Measurements from ENCODE around the gene BGLAP.

The BGLAP gene

GRCh38 chr1:156281693-156282478, 39.9 kb downstream of the BGLAP start (continued):
- TF ChIP-seq ZNF239 (tag by site-specific recombination; IDR thresholded peaks at IDR 0.05), result no peak
- TF ChIP-seq ZFP3 (tag by site-specific recombination; IDR thresholded peaks at IDR 0.05; ENCODE audit: low read depth), result no peak
- TF ChIP-seq ZBTB21 (tag by site-specific recombination; IDR thresholded peaks at IDR 0.05), result 0 out of 2 replicates have a peak, but pooled peaks have one; percentile 9
- TF ChIP-seq ZNF776 (tag by site-specific recombination; IDR thresholded peaks at IDR 0.05; ENCODE audit: borderline replicate concordance), result no peak
- peak; percentile 34; the same call in 1 of the 2 replicates for TF ChIP-seq KLF8 (tag by site-specific recombination; IDR thresholded peaks at IDR 0.05)
- TF ChIP-seq WT1 (tag by site-specific recombination; IDR thresholded peaks at IDR 0.05), result 0 out of 2 replicates have a peak, but pooled peaks have one; percentile 16
- TF ChIP-seq ZBTB8A (tag by site-specific recombination; IDR thresholded peaks at IDR 0.05), result peak; percentile 87
- peak; percentile 95 for TF ChIP-seq ZNF76 (tag by site-specific recombination; IDR thresholded peaks at IDR 0.05; ENCODE audit: borderline replicate concordance, low read depth)
- peak; percentile 85 for TF ChIP-seq PATZ1 (tag by site-specific recombination; IDR thresholded peaks at IDR 0.05)
- TF ChIP-seq BCL11B (tag by site-specific recombination; IDR thresholded peaks at IDR 0.05; ENCODE audit: low read depth), result no peak
- 0 out of 2 replicates have a peak, but pooled peaks have one; percentile 13 for TF ChIP-seq AEBP2 (tag by site-specific recombination; IDR thresholded peaks at IDR 0.05; ENCODE audit: borderline replicate concordance)
- no peak for TF ChIP-seq ZBTB6 (tag by site-specific recombination; IDR thresholded peaks at IDR 0.05)
- peak; percentile 79 for TF ChIP-seq KLF1 (tag by site-specific recombination; IDR thresholded peaks at IDR 0.05)
- peak; percentile 82 for TF ChIP-seq ZNF580 (tag by site-specific recombination; IDR thresholded peaks at IDR 0.05)
- peak; percentile 60; the same call in 1 of the 2 replicates for TF ChIP-seq KLF7 (tag by site-specific recombination; IDR thresholded peaks at IDR 0.05; ENCODE audit: borderline replicate concordance)
- TF ChIP-seq ZNF610 (tag by site-specific recombination; IDR thresholded peaks at IDR 0.05; ENCODE audit: borderline replicate concordance), result 0 out of 2 replicates have a peak, but pooled peaks have one; percentile 4
- no peak; the same call in 1 of the 2 replicates for TF ChIP-seq ZNF146 (tag by site-specific recombination; IDR thresholded peaks at IDR 0.05)
- peak; percentile 77; the same call in 1 of the 2 replicates for TF ChIP-seq KLF16 (tag by site-specific recombination; IDR thresholded peaks at IDR 0.05)

- peak within 1 kb of the TSS; percentile 67 for H3K27ac ChIP-seq (ENCODE audit: extremely low read depth, low read depth, low read length)
- ChIA-PET POLR2A (interaction anchor here (0.5 to 2.3 kb wide), 22 partner anchors 9 to 218 kb away, joined by 3 to 19 read pairs (median 4); partner anchors contain the start of genes CCT3, GLMP, PMF1 and TSACC), CTCF (interaction anchor here (0.7 to 1.8 kb wide), 4 partner anchors 36 to 186 kb away, joined by 3 to 9 read pairs (median 4); no protein-coding TSS in a partner anchor)
- H3K4me1 ChIP-seq (ENCODE audit: control insufficient read depth, insufficient read depth, low read length), result peaks cover 4% of the 10 kb centered on the region; the same call in 1 of the 2 replicates
- H3K4me3 ChIP-seq (ENCODE audit: low read depth, low read length), result peak within 1 kb of the TSS; percentile 91
- H3K9me3 ChIP-seq (ENCODE audit: control insufficient read depth, insufficient read depth, low read depth, low read length), result no peaks in the 10 kb centered on the region
- H3K36me3 ChIP-seq (ENCODE audit: control insufficient read depth in 2 of 2, insufficient read depth in 1 of 2, low read length in 2 of 2), result peaks cover 9 to 52% of the 10 kb centered on the region in 2 experiments; a peak in 2 of 3 replicates
- TF ChIP-seq OVOL3 (tag by site-specific recombination; IDR thresholded peaks at IDR 0.05), result peak; percentile 88
- TF ChIP-seq ZFP69B (tag by site-specific recombination; IDR thresholded peaks at IDR 0.05), result peak; percentile 90
- TF ChIP-seq ZBTB20 (tag by site-specific recombination; IDR thresholded peaks at IDR 0.05), result peak; percentile 70; the same call in 1 of the 2 replicates
- no peak; the same call in 1 of the 2 replicates for TF ChIP-seq ZNF449 (tag by site-specific recombination; IDR thresholded peaks at IDR 0.05)
- TF ChIP-seq ZNF777 (tag by site-specific recombination; IDR thresholded peaks at IDR 0.05; ENCODE audit: borderline replicate concordance), result no peak
- TF ChIP-seq ZNF292 (tag by site-specific recombination; IDR thresholded peaks at IDR 0.05; ENCODE audit: borderline replicate concordance, low read depth), result no peak
- peak; percentile 88 for TF ChIP-seq KLF16 (tag by site-specific recombination; IDR thresholded peaks at IDR 0.05)
- peak; percentile 100 for TF ChIP-seq YY1 (tag by site-specific recombination; IDR thresholded peaks at IDR 0.05)
- peak; percentile 71 for TF ChIP-seq ZFHX2 (tag by site-specific recombination; conservative IDR thresholded peaks at IDR 0.05)
- 0 out of 2 replicates have a peak, but pooled peaks have one; percentile 37 for TF ChIP-seq OSR2 (tag by site-specific recombination; IDR thresholded peaks at IDR 0.05)
These were observed 40.7 kb downstream of the BGLAP start, which contains the start of gene SMG5 for GRCh38 chr1:156282479-156283222. Gene SMG5 (minus strand): TSS chr1:156282825. CDS start chr1:156282680, 145 bp downstream.

Data from HEK293 (cell line).